Stimulated activated CD8-positive, alpha-beta memory T cell treated with anti-CD3 and anti-CD28 coated beads, Interleukin-2, amount 100 ng/mL, for 48 hours (primary cell): ENCODE data around the gene P2RX5.
"Not testable (repeated sequence)": the region's sequence is repeated elsewhere in the genome, so short reads cannot be mapped to it uniquely, and the experiment has no call there.

Experiments used
- DNase-seq, 2 donors: peaks; one replicate each; pipeline ENCODE4 v3.0.0-alpha.2; 2020; ENCODE audit warnings: low read depth in 2 of 2

The P2RX5 gene

GRCh38 chr17:3712811-3713463 lies 17.0 kb upstream of the P2RX5 start:
- peak in 1 of 2 donors; percentile 33 for DNase-seq

- DNase-seq: peak in 1 of 2 donors; percentile 44
Observed at GRCh38 chr17:3710951-3711383, 15.0 kb upstream of the P2RX5 start.

GRCh38 chr17:3708366-3708765 lies 12.4 kb upstream of the P2RX5 start:
- no peak for DNase-seq

GRCh38 chr17:3705718-3705984 lies 9.7 kb upstream of the P2RX5 start:
- DNase-seq: not testable (repeated sequence)

- DNase-seq: no peak
Observed at GRCh38 chr17:3704931-3705717, 9.2 kb upstream of the P2RX5 start.

- not testable (repeated sequence) for DNase-seq
Observed at GRCh38 chr17:3702041-3702539, 6.1 kb upstream of the P2RX5 start.

GRCh38 chr17:3699951-3700350 lies 4.0 kb upstream of the P2RX5 start:
- DNase-seq: no peak

- DNase-seq: no peak
Observed at GRCh38 chr17:3698139-3698538, 2.2 kb upstream of the P2RX5 start.

- DNase-seq: no peak
Observed at GRCh38 chr17:3697103-3697476, 1.1 kb upstream of the P2RX5 start.

- no peak for DNase-seq
Observed at GRCh38 chr17:3695129-3695722, 729 bp downstream of the P2RX5 start.

- DNase-seq: peak; percentile 43 to 51
Observed at GRCh38 chr17:3693829-3694231, 2.1 kb downstream of the P2RX5 start.

- DNase-seq: no peak
Observed at GRCh38 chr17:3693141-3693540, 2.8 kb downstream of the P2RX5 start.

- no peak for DNase-seq
Observed at GRCh38 chr17:3692346-3692745, 3.6 kb downstream of the P2RX5 start.

GRCh38 chr17:3691617-3692067 lies 4.3 kb downstream of the P2RX5 start:
- no peak for DNase-seq

GRCh38 chr17:3690094-3690715 lies 5.8 kb downstream of the P2RX5 start:
- no peak for DNase-seq

GRCh38 chr17:3689262-3690093 lies 6.5 kb downstream of the P2RX5 start:
- DNase-seq: no peak

- DNase-seq: no peak
Observed at GRCh38 chr17:3688852-3689261, 7.1 kb downstream of the P2RX5 start.

GRCh38 chr17:3688027-3688553 lies 7.9 kb downstream of the P2RX5 start:
- DNase-seq: no peak

- DNase-seq: no peak
Observed at GRCh38 chr17:3685174-3685573, 10.8 kb downstream of the P2RX5 start.

- DNase-seq: peak in 1 of 2 donors; percentile 39
Observed at GRCh38 chr17:3683054-3683511, 12.9 kb downstream of the P2RX5 start.

- no peak for DNase-seq
Observed at GRCh38 chr17:3682033-3682432, 13.9 kb downstream of the P2RX5 start.
